Testis (tissue), 2 donors: ENCODE results near the gene CACNA1I.

Experiments used
- CTCF ChIP-seq, 3 experiments: fragments of 450-650 bp in 2 of 3; fragments of 200-600 bp in 1 of 3; sonication (generic) in 1 of 3; IDR thresholded peaks; one replicate each; pipeline ENCODE4 v1.5.1; 2016 to 2019; ENCODE audit warnings: antibody characterized with exemption in 3 of 3, mild to moderate bottlenecking in 2 of 3, moderate library complexity in 1 of 3
- POLR2A ChIP-seq: fragments of 450-650 bp; IDR thresholded peaks from one replicate; pipeline ENCODE4 v1.6.1; 2017; ENCODE audit warnings: antibody characterized with exemption, mild to moderate bottlenecking, moderate library complexity

GRCh38 chr22:39700565-39700964, 130.0 kb downstream of the CACNA1I start:
- TF ChIP-seq CTCF (IDR thresholded peaks at IDR 0.05) (no peak), POLR2A (no peak)
